ENCODE results near the gene NPTX1. TPM values are rescaled to one million over a fixed set of nuclear protein-coding genes. Genes with fewer than 3 reads are reported as not detected.
A peak's percentile ranks its signal among the peaks of the same experiment; 100 is the strongest.

Gene NPTX1
- total RNA-seq, 4 donors from 2014 or later: 0.40 to 22.8 (median 7.2) TPM

DNA sequence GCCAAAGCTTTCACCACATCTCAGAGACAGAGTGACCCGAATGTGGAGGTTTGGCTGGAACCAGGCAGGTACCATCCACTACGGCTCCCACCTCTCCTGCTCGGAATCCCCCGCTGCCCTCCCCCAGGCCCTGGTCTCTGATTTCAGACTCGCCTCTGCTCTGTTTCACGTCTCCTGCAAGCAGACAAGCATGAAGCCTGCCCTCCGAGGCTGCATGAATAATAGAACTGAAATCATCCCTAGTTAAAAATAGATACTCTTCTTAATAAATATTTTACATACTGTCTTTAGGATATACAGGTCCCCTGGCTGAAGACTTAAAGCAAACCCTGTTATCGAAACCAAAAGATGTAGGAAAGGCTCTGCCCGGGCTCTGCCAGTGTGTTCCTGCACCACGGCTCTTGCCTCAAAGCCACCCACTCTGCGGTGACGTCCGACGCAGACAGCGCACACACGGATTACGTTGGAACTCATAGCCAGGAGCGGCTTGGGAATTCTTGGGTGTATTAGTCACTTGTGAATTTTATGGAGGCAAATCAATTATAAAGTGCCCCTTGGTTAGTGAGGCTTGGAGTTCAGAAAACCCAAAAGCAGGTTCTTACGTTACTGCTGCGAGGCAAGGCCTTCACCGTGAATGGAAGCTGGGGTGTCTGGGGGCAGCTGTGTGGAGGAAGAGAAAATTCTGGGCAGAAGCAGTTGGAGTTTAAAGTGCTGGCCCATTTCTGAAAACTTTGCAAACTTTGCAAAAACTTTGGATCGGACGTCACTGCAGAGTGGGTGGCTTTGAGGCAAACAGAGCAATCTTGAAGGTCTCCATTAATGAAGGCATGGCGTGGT is 25.6 kb upstream of the NPTX1 start:
- peak; percentile 29 for DNase-seq
- H3K27ac ChIP-seq: peak overlapping the region; percentile 50 to 83 (median 74)
- H3K4me3 ChIP-seq: no peak overlapping the region
- 70 to 73% methylated on average over 5 to 24 of the region's 24 CpGs for WGBS, 2 donors (ENCODE audit: low coverage in 1 of 2)
- TF ChIP-seq, protein P1, sequence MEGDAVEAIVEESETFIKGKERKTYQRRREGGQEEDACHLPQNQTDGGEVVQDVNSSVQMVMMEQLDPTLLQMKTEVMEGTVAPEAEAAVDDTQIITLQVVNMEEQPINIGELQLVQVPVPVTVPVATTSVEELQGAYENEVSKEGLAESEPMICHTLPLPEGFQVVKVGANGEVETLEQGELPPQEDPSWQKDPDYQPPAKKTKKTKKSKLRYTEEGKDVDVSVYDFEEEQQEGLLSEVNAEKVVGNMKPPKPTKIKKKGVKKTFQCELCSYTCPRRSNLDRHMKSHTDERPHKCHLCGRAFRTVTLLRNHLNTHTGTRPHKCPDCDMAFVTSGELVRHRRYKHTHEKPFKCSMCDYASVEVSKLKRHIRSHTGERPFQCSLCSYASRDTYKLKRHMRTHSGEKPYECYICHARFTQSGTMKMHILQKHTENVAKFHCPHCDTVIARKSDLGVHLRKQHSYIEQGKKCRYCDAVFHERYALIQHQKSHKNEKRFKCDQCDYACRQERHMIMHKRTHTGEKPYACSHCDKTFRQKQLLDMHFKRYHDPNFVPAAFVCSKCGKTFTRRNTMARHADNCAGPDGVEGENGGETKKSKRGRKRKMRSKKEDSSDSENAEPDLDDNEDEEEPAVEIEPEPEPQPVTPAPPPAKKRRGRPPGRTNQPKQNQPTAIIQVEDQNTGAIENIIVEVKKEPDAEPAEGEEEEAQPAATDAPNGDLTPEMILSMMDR (IDR thresholded peaks at IDR 0.05): no peak
- TF ChIP-seq EP300 (IDR thresholded peaks at IDR 0.05; ENCODE audit: low read depth): peak; percentile 42
- TF ChIP-seq POLR2AphosphoS5 (IDR thresholded peaks at IDR 0.05): peak in 2 of 3 donors; percentile 12 to 37
- H3K9me3 ChIP-seq: no peaks in the 10 kb centered on the region
- peaks cover 0 to 9% (median 2%) of the 10 kb centered on the region in 4 donors for H3K4me1 ChIP-seq
- in situ Hi-C loops (cut with MboI; ENCODE audit: low pct_ligation_motif_present in 1 of 4, low pct_unique_long_range_greater_than_20kb in 1 of 4, low sequenced_read_pairs in 3 of 4) (no loop called here), intact Hi-C loops (cut with DNase I; ENCODE audit: low total_unique reads) (no loop called here)
- H3K36me3 ChIP-seq: no peaks in the 10 kb centered on the region
- peaks cover 18% of the 10 kb centered on the region for H3K27me3 ChIP-seq

DNA sequence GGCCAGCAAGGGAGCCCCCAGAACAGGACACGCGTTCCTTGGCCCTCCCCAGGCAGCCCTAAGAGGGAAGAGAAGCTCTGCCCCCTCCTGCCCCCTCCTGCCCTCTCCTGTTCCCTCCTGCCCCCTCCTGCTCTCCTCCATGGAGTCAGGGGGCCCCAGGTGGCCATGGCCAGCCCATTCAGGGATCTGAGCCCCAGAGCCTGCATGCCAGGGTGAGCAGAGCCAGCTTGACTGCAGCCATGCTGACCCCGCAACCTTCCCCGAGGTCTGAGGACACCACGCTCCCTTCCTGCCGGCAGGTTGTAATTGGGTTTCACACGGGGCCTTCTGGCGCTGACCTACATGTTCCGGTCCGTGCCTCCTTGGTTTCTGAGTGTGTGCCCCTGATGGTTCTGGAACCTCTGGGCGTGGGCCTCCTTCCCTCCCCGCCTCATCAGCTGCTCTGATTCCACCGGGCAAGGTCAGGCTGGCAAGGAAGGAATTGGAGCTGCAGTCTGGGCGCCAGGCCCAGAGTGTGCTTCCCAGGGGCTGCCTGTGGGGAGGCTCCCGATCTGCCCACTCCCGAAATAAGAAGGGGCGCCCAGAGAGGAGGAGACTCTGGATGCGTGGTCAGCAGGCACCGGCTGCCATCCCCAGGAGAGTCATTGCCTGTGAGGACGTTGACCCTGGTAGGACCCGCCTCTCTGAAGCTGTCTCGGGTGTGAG is 23.7 kb upstream of the NPTX1 start:
- H3K36me3 ChIP-seq: no peaks in the 10 kb centered on the region
- TF ChIP-seq, protein P1 (IDR thresholded peaks at IDR 0.05): no peak
- TF ChIP-seq POLR2A (IDR thresholded peaks at IDR 0.05): no peak
- no peak for TF ChIP-seq EP300 (IDR thresholded peaks at IDR 0.05; ENCODE audit: low read depth)
- TF ChIP-seq POLR2AphosphoS5 (IDR thresholded peaks at IDR 0.05): no peak
- no peaks in the 10 kb centered on the region for H3K9me3 ChIP-seq
- H3K4me1 ChIP-seq: peaks cover 0 to 9% (median 2%) of the 10 kb centered on the region in 4 donors
- WGBS, 2 donors (ENCODE audit: low coverage in 1 of 2): 67% methylated on average over 22 of the region's 22 CpGs; no CpG with 5 or more reads in 1 of the 2 donors
- intact Hi-C loops (cut with DNase I; ENCODE audit: low total_unique reads): no loop called here
- H3K27me3 ChIP-seq: peaks cover 11% of the 10 kb centered on the region
- H3K27ac ChIP-seq: peak overlapping the region; percentile 50 to 83 (median 74)
- in situ Hi-C loops (cut with MboI; ENCODE audit: low pct_ligation_motif_present in 1 of 4, low pct_unique_long_range_greater_than_20kb in 1 of 4, low sequenced_read_pairs in 3 of 4): no loop called here
- no peak overlapping the region for H3K4me3 ChIP-seq
- DNase-seq: no peak

DNA sequence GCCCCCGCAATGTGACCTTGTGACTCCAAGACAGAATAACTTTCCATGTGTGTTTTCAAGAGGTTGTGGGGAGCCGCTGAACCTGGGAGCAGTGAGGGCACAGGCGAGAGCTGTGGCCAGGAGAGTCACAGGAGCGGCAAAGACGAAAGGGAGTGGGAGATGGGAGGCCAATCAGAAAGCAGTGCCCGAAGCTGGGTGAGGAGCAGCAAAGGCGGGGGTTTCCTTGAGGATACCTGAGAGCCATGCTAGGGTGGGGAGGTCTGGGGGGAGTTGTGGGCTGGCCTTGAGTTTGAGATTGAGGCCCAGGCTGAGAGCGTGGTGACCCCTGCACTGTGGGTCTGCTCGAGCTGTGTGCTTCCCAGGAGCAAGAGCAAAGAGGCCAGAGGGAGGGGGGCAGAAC is 23.2 kb upstream of the NPTX1 start:
- Histone ChIP-seq H3K4me1 (peaks cover 0 to 9% (median 2%) of the 10 kb centered on the region in 4 donors), H3K4me3 (no peak overlapping the region), H3K27ac (no peak overlapping the region), H3K9me3 (no peaks in the 10 kb centered on the region), H3K27me3 (peaks cover 8% of the 10 kb centered on the region), H3K36me3 (no peaks in the 10 kb centered on the region)
- 60 to 73% methylated on average over 7 to 9 of the region's 9 CpGs for WGBS, 2 donors (ENCODE audit: low coverage in 1 of 2)
- DNase-seq: no peak
- intact Hi-C loops (cut with DNase I; ENCODE audit: low total_unique reads) (no loop called here), in situ Hi-C loops (cut with MboI; ENCODE audit: low pct_ligation_motif_present in 1 of 4, low pct_unique_long_range_greater_than_20kb in 1 of 4, low sequenced_read_pairs in 3 of 4) (no loop called here)
- TF ChIP-seq POLR2AphosphoS5 (IDR thresholded peaks at IDR 0.05): no peak
- TF ChIP-seq POLR2A (IDR thresholded peaks at IDR 0.05): no peak
- no peak for TF ChIP-seq EP300 (IDR thresholded peaks at IDR 0.05; ENCODE audit: low read depth)
- TF ChIP-seq, protein P1 (IDR thresholded peaks at IDR 0.05): no peak

DNA sequence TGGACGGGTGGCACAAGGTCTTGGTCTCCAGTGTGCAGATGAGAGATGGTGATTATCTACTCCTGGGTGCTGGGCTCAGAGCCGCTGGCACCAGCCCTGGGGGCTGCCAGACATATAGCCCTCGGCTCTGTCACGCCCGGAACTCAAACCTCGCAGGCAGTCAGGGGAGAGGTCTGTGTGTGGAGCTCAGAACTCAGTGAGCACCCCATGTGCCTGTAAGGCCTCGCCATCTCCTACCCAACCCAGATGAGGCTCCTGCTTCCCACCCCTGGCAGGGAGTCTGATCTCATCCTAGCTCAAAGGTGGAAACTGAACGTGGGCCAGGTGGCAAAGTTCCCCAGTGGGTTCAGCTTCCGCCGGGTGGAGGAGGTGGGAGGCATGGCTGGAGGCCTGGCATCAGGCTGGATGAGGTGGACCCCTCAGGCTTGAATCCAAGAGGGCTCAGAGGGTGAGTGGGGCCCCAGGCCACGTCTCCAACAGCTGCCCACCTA is 22.6 kb upstream of the NPTX1 start:
- Histone ChIP-seq H3K27me3 (peaks cover 10% of the 10 kb centered on the region), H3K27ac (peak overlapping the region in 3 of 4 donors; percentile 58 to 76 (median 59))

More for the DNA sequence above, 22.6 kb upstream of the NPTX1 start:
- in situ Hi-C loops (cut with MboI; ENCODE audit: low pct_ligation_motif_present in 1 of 4, low pct_unique_long_range_greater_than_20kb in 1 of 4, low sequenced_read_pairs in 3 of 4): no loop called here
- TF ChIP-seq, protein P1 (IDR thresholded peaks at IDR 0.05): no peak
- TF ChIP-seq POLR2A (IDR thresholded peaks at IDR 0.05) (no peak), EP300 (IDR thresholded peaks at IDR 0.05; ENCODE audit: low read depth) (no peak), POLR2AphosphoS5 (IDR thresholded peaks at IDR 0.05) (no peak)
- no peaks in the 10 kb centered on the region for H3K9me3 ChIP-seq
- no peak for DNase-seq
- intact Hi-C loops (cut with DNase I; ENCODE audit: low total_unique reads): no loop called here
- H3K36me3 ChIP-seq: no peaks in the 10 kb centered on the region
- H3K4me1 ChIP-seq: peaks cover 0 to 9% (median 2%) of the 10 kb centered on the region in 4 donors
- no peak overlapping the region for H3K4me3 ChIP-seq
- WGBS, 2 donors (ENCODE audit: low coverage in 1 of 2): 72% methylated on average over 8 of the region's 11 CpGs; no CpG with 5 or more reads in 1 of the 2 donors
